WERI-Rb-1 (cell line): ENCODE data around the gene INCENP.

ENCODE experiments used
- DNase-seq: peaks from one replicate; pipeline ENCODE4 v3.0.0-alpha.2; 2020
- H3K27ac ChIP-seq: fragments of 250-450 bp; sonication (Bioruptor Pico); 2 replicates; pipeline ENCODE4 v1.5.1; 2020; ENCODE audit warnings: mild to moderate bottlenecking, moderate library complexity
- H3K27me3 ChIP-seq: fragments of 250-450 bp; sonication (Bioruptor Pico); 2 replicates; pipeline ENCODE4 v1.5.1; 2021; ENCODE audit warnings: mild to moderate bottlenecking, low read depth, moderate library complexity; ENCODE audit not compliant: insufficient read depth, severe bottlenecking
- H3K36me3 ChIP-seq: fragments of 250-450 bp; sonication (Bioruptor Pico); 2 replicates; pipeline ENCODE4 v1.5.1; 2020; ENCODE audit warnings: mild to moderate bottlenecking, moderate library complexity
- H3K4me3 ChIP-seq: 2 replicates; pipeline ENCODE4 v1.5.1; 2011; ENCODE audit warnings: low read depth, mild to moderate bottlenecking, control low read depth, low read length
- H3K9me3 ChIP-seq: fragments of 250-450 bp; sonication (Bioruptor Pico); 2 replicates; pipeline ENCODE4 v1.5.1; 2021; ENCODE audit warnings: mild to moderate bottlenecking, moderate library complexity; ENCODE audit not compliant: severe bottlenecking
- CTCF ChIP-seq: IDR thresholded peaks from 2 replicates; pipeline ENCODE4 v1.5.1; 2011; ENCODE audit warnings: low read depth, mild to moderate bottlenecking, control low read depth, inconsistent platforms, low read length

The INCENP gene

DNA sequence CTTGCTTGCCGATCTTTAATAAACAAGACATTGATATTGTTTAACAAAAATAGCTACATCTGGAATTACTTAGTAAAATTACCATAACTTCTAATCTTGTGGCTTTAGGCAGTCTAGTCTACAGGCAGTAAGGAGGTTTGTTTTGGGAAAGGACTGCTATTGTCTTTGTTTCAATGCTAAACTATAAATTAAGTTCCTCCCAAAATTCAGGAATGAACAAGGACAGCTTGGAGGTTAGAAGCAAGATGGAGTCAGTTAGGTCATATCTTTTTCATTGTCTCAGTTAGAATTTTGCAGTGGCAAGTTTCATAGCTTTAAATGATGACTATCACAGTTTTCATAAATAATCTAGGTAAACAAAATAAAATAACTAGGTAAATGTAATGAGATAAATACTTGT, 36.1 kb upstream of the INCENP start:
- TF ChIP-seq CTCF: no peak
- no peak for DNase-seq
- peaks cover 17% of the 10 kb centered on the region for H3K9me3 ChIP-seq

DNA sequence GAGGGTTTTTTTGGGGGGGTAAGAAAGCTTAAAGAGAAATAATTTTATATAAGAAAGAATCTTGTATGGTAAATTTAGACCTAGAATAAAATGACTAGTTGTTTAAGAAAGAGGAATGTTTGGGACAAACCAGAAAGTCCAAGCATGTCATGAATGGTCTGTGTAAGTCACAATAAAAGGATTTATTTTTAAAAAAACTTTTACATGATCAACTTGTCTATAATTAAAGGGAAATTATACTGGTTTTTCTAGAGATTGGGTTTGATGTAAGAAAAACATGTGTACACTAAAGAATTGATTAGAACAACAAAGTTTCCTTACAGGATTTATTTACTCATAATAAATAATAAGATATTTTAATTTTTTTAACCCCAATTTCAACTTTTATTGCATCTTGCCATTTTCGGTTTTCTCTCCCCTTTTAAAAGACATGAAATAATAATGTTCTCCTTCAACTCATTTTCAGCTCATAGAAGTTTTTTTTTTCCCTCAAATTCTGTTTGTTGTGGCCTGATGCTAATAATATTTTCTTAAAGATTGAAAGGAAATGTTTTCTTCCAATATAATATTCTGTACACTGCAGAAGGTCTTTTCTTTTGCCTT, 35.4 kb upstream of the INCENP start:
- Histone ChIP-seq H3K27me3 (no peaks in the 10 kb centered on the region), H3K36me3 (no peaks in the 10 kb centered on the region), H3K4me3 (no peak overlapping the region), H3K9me3 (peaks cover 17% of the 10 kb centered on the region), H3K27ac (no peak overlapping the region)
- TF ChIP-seq CTCF: no peak
- no peak for DNase-seq

More for the DNA sequence above, 36.1 kb upstream of the INCENP start:
- Histone ChIP-seq H3K4me3 (no peak overlapping the region), H3K27ac (no peak overlapping the region), H3K27me3 (no peaks in the 10 kb centered on the region), H3K36me3 (no peaks in the 10 kb centered on the region)

GRCh38 chr11:62103141-62103540, 20.7 kb upstream of the INCENP start:
- Histone ChIP-seq H3K27ac (no peak overlapping the region), H3K36me3 (no peaks in the 10 kb centered on the region), H3K9me3 (no peaks in the 10 kb centered on the region), H3K27me3 (no peaks in the 10 kb centered on the region), H3K4me3 (no peak overlapping the region)
- TF ChIP-seq CTCF: no peak
- DNase-seq: no peak

DNA sequence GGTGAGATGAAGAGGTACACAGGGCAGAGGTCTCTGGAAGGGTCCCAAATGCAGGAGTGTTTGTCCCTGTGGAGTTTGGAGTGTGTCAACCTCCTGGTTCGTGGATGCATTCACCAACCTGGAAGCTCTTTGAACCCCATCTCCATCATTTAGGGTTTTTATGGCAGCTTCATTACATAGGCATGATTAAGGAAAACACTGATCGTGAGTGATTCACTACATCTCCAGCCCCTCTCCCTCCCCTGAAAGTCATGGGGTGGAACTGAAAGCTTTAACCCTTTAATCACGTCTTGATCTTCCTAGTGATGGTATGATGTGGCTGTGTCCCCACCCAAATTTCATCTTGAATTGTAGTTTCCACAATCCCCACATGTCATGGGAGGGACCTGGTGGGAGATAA, 19.8 kb upstream of the INCENP start:
- H3K9me3 ChIP-seq: no peaks in the 10 kb centered on the region
- no peak for DNase-seq
- no peak overlapping the region for H3K4me3 ChIP-seq
- no peak overlapping the region for H3K27ac ChIP-seq
- H3K27me3 ChIP-seq: no peaks in the 10 kb centered on the region
- no peaks in the 10 kb centered on the region for H3K36me3 ChIP-seq
- TF ChIP-seq CTCF: no peak

DNA sequence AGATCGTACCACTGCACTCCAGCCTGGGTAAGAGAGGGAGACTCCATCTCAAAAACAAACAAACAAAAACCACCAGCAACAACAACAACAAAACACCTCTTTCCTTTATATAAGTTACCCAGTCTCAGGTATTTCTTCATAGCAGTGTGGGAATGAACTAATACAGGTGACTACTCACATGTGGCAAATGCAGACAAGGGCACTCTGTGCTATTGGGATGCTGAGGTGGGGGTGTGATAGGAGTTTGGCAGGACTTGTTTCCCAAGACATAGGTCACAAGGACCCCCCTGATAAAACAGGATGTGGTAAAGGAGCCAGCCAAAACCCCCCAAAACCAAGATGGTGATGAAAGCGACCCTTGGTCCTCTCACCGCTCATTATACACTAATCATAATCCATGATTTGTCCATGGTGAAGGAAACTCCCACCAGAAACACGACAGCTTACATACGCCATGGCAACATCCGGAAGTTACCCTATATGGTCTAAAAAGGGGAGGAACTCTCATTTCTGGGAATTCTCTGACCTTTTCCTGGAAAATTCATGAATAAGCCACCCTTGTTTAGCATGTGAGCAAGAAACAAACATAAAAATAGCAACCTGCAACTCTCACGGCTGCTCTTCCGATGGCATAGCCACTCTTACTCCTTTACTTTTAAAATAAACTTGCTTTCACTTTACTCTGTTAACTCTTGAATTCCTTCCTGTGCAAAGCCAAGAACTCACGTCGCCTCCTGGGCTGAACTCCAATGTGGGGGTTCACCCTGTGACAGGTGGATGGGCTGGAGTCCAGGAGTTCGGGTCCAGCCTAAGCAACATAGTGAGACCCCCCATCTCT, 18.8 kb upstream of the INCENP start:
- Histone ChIP-seq H3K27ac (no peak overlapping the region), H3K36me3 (no peaks in the 10 kb centered on the region), H3K4me3 (no peak overlapping the region), H3K9me3 (no peaks in the 10 kb centered on the region), H3K27me3 (no peaks in the 10 kb centered on the region)
- DNase-seq: no peak
- TF ChIP-seq CTCF: no peak
